GM18861 (cell line): ENCODE measurements around the gene NUDT3.

Experiments
- ATAC-seq: cut with Tn5 transposase; IDR thresholded peaks from one replicate; pipeline ENCODE4 v1.9.1; 2021; ENCODE audit not compliant: unreplicated experiment

NUDT3 gene

DNA sequence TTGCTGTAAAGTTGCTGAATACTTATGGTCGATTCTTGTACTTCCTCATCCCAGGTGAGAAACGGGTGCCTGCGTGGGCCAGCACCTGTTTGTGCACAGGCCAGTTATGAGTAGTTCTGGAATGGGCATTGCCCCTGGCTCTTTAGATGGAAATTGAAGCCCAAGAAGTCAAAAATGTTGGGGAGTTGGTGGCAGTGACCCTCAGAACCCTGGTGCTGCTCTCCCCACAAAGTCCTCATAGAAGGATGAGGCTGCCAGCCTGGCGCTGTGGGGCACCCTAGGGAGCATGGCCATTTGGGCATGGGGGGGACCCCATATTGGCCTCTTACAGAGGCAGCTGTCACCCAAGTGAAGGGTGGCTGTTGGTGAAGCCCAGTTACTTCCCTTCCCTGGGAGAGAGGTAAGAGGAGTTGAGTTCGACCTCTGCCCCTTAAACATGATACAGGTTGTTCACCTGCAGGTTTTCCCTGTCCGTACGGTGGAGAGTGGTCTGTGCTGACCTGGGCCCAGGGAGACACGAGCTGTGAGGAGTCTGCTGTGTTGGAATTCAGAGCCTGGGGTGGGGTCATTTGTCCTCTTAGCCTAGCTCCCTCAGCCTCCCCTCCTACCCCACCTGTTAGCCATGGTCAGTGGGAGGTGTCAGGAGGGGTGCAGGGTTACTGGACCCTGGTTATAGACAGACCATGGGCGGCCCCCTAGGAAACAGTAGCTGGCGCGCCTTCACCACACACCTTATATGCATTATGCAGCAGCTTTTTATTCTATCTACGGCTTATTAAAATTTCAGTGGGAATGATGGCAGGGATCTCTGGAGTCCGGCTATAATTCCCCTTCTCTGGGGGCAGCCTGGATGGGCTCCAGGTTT, 150.9 kb downstream of the NUDT3 start:
- ATAC-seq = no peak

DNA sequence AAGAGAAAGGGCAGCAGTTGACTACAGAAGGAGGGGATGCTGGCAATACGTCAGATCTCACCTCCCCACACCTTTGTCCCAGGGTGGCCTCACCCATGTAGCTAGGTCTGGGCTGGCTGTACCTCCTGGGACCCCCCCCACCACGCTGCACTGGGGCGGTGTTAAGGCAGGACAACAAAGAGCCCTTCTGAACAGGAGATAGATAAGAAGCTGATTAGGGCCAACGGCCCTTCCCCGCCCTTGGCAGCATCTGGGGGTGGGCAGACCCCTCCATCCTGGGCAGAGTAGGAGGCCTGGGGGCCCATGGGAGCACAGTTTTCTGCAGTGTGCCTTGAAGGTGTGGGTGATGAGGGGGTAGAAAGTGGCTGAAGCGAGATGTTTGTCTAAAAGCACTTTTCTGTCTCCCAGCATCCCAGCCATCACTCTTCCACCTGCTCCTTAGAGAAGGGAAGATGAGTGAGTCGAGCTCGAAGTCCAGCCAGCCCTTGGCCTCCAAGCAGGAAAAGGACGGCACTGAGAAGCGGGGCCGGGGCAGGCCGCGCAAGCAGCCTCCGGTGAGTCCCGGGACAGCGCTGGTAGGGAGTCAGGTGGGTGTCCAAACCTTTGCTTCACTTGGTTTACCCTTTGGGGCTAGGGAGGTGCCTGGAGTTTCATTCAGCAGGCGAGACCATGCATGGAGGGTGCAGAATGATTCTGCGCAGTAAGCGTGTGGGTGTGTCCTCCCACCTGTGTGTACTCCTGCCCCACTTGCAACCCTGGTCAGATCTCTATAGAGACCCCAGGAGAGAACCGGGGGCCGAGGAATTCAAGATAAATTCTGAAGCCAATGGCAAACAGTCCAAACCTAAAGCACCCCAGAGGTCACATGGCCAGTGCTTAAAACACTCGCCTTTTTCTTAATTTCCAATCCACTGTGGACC, 151.9 kb downstream of the NUDT3 start:
- ATAC-seq = no peak

DNA sequence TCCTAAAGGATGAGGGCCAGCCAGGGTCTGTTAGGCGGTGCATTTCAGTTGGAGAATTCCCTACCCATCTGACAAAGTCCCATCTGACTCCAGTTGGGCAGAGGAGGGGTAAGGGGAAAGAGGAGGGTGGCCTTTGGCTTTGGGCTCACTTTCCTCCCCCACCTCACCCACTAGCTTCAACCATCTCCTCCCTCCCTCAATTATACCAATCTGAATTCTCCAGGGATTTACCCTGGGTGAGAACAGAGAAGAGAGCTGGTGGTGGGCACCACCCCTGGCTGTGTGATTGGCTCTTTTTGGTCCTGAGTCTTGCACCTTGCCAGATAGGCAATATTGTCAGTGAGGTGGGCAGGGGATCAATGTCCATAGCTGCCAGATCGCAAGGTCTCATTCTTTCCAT, 152.6 kb downstream of the NUDT3 start:
- ATAC-seq = no peak

DNA sequence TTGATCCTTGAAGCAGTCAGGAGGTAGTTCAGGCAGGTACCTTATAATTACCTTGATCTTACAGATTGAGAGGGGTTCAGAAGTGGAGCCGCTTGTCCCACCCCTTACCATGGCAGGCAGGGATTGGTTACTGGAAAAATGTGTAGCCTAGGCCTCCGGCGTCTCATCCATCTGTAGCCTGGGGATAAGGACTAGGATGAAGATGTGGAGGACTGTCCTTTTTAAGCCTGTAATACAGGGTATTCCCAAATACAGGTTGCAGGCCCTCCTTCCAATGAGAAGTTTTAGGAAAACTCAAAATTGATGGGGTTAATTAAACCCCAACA, 153.0 kb downstream of the NUDT3 start:
- no peak for ATAC-seq

DNA sequence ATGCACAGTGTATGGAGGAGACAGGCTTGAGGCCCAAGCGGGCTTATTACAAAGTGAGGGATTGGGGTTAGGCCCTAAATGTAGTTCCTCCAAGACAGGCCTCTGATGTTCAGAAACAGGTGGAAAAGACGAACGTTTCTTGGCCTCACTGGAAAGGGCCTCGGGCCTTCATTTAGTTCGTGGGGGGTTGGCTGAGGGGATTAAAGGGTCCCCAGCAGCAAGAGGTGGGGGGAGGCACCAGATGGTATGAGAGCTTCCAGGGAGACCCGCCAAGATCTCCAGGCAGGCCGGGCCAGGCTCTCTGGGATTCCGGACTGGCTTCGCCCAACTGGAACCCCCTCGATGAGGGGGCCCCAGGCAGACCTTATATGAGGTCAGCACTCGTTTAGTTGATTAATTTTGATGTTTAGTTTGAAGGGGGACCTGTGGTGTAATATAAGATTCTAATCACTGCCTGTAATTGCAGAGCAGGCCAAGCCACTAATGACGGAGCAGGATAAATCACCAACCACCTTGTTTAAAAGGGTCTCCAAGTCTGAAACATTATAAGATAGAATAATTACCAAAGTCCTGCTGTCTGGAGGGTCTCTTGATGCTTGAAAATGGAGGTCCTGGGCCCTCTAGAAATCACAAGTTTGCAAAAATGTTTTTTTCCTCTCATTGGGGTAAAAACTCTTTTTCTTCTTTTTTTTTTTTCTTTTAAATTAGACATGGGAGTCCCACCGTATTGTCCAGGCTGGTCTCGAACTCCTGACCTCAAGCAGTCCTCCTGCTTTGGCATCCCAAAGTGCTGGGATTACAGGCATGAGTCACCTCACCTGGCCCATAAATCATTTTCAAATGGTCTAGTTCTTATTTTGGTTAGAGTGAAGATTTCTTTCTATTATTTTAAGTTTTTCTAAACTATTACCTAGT, 153.6 kb downstream of the NUDT3 start:
- no peak for ATAC-seq

DNA sequence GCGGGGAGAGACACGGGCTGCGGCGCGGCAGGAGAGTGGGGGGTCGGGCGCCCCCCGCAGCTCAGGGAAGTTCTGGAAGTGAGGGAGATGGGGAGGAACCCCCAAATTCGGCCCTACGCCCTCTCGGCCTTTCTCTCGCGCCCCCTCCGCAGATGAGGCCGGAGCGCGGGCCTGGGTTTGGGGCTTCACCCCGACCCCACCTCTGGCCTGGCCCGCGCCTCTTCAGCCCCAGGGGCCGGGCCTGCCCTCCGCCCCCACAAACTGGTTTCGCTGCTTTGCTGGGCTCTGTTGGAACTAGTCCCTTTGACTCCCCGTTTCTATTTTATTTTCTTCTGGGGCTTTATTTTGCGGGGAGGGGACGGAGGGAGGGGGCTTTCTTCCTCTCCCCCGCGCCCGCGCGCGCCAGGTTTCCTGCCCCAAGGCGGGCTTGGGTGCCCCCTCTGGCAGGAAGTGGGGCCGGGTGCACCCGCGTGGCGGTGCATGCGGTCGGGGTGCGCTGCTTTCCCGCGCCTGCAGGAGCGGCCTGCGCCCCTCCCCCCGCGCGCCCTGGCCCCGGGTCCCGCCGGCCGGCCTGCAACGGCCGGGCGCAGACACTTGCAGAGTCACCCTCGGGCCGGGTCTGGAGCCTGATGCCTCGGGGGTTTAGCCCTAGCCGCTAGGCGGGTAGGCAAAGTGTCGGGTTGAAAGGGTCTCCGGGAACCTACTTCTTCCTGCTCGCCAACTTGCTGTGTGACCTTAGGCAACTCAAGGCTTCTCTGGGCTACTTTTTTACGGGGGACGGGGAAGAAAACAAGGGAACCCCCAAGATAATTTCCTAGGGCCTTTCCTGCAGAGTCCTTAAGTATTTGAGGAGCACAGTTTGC, 154.5 kb downstream of the NUDT3 start:
- ATAC-seq = no peak

DNA sequence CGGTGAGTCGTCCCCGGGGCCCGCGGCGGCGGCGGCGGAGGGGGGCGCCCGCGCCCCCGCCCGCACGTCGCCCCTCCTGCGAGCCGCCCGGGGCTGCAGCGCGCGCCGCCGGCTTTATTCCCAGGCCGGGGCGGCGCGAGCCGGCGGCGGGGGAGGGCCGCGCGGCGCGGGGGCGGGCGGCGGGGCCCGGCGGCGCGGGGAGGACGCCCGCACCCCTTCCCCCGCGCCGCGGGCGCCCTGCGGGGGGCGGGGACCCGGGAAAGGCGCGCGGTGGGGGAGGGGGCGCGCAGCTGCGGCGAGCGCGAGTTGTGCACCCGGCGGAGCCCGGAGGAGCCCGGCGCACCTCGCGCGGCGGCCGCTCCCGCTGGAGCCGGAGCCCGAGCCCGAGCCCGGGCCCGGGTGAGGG, 155.2 kb downstream of the NUDT3 start:
- no peak for ATAC-seq

DNA sequence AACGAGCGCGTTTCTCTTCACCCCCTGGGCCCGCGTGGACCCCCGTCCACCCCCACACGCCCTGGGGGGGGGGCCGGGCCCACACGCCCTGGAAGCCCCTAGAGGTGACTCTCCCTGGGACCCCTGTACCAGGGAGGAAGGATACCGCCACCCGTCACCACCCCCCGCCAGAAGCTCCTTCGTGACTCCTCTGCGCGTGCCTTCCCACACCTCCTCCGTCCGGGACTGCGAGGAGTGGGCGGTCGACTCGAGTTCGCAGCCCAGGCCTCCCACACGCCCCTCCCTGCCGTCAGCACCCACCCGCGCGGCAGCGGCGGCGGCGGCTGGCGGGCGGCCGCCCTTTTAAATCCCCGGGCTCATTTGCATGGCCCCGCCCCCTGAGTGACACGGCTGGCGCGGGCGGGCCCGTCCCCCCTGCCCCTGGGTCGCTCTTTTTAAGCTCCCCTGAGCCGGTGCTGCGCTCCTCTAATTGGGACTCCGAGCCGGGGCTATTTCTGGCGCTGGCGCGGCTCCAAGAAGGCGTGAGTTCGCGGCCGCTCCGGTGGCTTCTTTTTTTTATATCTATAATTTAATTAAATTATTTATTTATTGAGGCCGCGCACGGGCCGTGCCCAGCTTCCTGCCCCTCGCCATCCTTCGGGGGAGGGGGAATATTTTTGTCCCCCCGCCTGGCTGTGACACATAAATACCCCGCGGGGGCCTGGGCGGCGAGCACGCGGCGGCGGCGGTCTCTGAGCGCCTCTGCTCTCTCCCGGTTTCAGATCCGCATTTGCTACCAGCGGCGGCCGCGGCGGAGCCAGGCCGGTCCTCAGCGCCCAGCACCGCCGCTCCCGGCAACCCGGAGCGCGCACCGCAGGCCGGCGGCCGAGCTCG, 155.8 kb downstream of the NUDT3 start, which contains the start of gene HMGA1:
Gene HMGA1, plus strand, starts transcription at position 431 of the 873 bp plus-strand sequence. CDS start 3,908 bp downstream, outside the sequence.
- ATAC-seq = peak; percentile 37

DNA sequence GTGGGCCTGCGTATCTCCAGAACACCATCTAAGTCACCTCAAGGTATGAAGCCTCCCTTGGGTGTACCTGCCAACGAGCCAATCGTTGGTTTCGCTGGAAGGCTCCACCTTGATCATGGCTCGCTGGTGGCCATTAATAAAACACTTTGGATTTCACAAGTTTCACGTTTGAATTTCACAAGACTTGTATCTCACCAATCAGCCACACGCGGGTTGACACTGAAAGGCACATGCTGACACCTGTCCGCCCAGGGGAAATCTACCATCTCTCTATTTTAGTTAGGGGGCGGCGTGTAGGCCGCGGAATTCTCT, 156.4 kb downstream of the NUDT3 start:
- no peak for ATAC-seq

DNA sequence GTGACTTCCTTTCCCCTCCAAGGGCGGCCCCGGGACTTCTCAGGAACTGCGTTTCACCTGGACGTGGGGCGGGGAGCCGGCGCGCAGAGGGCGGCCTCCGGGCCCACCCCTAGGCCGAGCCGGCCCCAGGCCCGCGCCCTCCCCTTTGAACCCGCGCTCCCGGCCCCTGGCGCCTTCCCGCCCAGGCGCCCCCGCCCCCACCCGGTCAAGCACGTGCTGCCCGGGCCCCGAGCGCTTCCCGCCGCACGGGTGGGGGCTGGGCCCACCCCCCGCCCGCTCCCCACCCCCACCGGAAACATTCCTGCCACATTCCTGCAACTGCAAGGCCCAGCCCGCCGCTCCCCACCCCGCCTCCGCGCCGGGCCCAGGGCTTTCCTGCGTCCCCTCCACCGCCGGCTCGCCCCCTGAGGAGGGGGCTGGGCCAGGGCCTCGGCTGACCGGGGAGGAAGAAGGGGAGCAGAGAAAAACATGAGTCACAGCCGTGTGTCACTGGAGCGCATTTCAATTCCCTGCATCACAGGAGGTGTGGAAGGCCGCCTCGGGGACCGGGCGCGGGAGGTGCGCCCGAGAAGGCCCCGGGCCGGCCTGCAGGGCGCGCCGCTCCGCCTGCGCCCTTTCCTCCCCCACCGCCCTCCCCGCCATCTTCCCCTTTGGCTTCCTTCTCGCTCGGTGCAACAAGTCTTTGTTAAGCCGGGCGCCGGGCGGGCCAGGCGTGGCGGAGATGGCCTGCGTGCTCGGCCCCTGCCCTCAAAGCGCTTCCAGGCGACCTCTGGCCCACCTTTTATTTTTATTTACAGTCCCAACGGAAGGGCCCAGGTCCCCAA, 156.9 kb downstream of the NUDT3 start:
- no peak for ATAC-seq

DNA sequence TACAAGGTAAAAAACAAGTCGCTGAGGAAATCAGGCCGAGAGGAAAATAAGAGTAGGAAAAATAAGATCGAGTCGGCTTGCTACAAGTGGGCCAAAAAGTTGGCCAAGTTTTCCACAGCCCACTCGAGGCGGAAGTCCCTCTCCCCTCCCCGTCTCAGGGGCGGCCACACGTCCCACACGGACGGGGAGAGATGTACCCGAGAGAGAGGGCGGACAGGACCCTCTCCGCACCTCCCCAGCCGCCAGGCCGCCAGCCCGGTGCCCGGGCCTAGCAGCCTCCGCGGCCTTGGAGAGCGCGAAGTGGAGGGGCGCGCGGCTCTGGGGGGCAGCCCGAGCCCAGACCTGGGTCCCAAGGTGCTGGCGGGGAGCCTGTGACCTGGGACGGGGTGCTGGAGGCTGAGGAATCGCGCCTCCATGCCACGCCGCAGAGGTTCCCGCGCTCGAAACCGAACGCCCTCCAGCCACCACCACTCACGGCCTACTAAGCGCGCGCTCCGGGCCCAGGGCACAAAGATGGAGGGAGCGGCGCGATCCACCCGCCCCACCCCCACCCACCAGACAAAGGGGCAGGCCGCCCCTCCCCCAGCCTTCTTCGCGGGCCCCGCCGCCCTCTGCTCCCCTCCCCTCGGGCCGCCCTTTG, 157.7 kb downstream of the NUDT3 start:
- ATAC-seq = no peak

DNA sequence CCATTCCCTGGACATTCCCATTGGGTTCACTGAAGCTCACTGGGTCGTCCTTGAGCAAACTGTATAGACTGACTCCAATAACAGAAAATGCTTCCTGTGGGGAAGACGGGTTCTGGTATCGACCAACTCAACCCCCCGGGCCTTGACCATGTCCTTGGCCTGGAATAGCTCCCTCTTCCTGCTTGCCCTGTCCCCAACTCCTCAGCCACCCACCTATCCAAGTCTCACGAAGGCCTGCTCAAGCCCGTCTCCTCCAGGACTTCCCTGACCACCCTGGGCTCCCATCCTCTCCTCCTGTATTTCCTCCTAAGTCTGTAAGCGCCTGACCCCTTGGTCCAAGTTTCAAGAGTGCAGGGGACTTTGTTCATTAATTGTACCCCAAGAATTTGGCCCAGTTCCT, 158.6 kb downstream of the NUDT3 start:
- no peak for ATAC-seq

DNA sequence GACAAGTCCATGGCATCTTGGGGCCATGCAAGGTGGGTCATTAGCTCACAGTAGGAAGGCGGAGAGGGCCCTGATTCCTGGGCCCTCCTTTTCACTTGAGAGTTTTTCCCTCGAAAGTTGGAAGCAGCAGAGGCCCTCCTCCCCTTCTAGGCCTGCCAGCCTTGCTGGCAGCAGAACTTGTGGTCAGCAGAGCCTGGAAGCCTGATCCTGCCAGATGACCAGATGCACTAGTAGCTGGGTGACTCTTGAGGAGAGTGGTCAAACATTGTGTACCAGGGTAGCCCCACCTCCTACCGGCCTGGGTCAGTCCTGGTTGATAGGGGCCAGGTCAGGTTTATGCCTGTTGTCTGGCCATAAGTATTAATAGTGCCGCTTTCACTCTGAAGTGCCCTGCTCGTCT, 159.6 kb downstream of the NUDT3 start:
- ATAC-seq = no peak

DNA sequence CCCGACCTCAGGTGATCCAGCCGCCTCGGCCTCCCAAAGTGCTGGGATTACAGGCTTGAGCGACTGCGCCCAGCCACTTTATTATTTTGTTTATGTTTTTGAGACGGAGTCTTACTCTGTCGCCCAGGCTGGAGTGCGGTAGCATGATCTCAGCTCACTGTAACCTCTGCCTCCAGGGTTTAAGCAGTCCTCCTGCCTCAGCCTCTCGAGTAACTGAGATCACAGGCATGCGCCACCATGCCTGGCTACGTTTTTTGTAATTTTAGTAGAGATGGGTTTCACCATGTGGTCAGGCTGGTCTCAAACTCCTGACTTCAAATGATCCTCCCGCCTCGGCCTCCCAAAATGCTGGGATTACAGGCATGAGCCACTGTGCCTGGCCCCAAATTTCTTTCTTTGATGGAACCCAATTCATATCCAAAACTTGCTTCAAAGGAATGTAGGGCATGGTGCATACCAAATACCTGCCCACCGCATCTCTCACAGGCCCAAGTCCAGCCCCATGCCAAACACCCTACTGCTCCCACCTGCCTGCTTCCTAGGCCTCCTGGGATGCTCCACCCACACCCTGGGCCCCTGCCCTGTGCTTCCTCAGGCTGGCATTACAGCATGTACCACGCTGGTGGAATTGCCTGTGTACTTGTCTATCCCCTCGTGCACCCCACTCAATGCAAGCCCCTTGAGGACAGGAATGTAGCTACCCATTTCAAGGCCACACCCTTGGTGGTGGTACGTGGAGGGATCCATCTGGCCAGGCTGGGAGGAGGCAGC, 160.7 kb downstream of the NUDT3 start:
- ATAC-seq = no peak

DNA sequence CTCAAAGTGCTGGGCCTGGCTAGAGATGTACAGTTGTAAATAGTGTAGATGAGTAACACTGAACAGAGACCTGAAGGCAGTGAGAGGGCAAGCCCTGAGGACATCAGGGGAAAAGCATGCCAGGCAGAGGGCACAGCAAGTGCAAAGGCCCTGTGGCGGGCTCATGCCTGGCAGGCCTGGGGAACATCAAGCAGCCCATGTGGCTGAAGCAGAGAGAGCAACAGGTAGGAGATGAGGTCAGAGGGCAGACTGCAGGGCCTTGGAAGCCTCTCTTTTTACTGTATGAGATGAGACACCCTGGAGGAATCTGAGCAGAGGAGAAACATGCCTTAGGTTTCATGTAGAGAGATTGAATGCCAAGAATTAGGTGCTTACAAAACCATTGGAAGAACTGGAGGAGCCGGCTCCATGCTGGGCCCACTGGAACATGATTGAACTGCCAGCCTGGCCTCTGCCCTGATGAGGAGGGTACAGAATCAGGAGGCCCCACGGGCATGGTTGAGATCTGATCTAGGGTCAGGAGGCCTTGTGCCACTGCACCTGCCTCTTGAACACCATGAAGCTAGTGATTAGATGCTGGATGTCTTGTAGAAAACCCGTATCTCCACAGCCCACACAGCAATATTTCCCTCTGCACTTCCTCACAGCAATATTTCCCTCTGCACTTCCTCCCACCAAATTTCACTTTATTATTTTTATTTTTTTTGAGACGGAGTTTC, 161.7 kb downstream of the NUDT3 start:
- no peak for ATAC-seq

DNA sequence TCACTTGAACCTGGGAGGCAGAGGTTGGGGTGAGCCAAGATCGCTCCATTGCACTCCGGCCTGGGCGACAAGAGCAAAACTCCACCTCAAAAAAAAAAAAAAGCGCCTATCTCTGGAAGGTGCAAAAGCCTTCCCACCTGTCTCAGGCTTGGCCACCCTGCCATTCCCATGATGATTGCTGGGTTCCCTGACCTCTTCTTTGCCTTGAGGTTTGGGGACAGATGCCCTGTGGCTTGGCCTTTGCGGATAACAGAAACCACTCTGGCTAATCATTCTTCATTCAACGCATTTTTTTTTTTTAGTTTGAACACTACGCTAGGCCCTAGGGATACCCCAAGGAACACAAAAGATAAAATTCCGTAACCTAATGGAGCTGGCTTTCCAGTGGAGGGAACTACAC, 162.6 kb downstream of the NUDT3 start:
- ATAC-seq = no peak
